ENCODE measurements around the gene PRKAR1B. TPM values are rescaled to one million over a fixed set of nuclear protein-coding genes. Genes with fewer than 3 reads are reported as not detected.

PRKAR1B gene
- polyA plus RNA-seq, 1 of the 3 experiments (the other 2 are of a cell fraction), result 63.7 TPM

DNA sequence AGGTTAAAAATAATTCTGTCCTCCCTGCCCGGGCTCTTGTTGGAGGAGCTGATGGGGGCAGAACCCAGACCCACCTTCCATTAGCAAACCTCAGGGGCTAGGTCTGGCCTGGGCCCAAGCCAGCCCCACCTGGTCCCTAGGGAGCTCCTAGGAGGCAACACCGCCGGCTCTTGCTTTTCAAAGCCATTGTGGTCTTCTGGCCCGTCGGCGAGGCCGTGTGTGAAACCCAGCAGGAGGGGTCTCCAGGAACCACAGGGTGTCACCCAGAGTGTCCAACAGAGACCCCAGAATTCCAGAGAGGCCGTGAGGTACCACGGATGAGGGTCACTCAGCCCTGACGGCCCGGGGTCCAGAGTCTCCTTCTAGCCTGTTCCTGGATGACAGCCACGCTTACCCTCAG is 190.8 kb downstream of the PRKAR1B start:
- TF ChIP-seq NFIC (IDR thresholded peaks at IDR 0.05; ENCODE audit: borderline replicate concordance) (no peak), ELF1 (IDR thresholded peaks at IDR 0.05) (no peak), GABPA (IDR thresholded peaks at IDR 0.05; ENCODE audit: low read depth) (no peak), RXRA (IDR thresholded peaks at IDR 0.05; ENCODE audit: borderline replicate concordance, low read depth) (no peak), TEAD4 (IDR thresholded peaks at IDR 0.05; ENCODE audit: borderline replicate concordance, insufficient read depth) (no peak), FOXJ3 (CRISPR knock-in tag; IDR thresholded peaks at IDR 0.05) (no peak), CTCF (IDR thresholded peaks at IDR 0.05) (no peak), FOSL2 (IDR thresholded peaks at IDR 0.05; ENCODE audit: borderline replicate concordance, low read depth) (no peak), EZH2phosphoT487 (IDR thresholded peaks at IDR 0.05; ENCODE audit: borderline replicate concordance, low read depth) (no peak), SIN3A (IDR thresholded peaks at IDR 0.05; ENCODE audit: borderline replicate concordance, low read depth, low read length) (no peak), POLR2AphosphoS5 (IDR thresholded peaks at IDR 0.05; ENCODE audit: low read depth, low read length) (no peak), CHD2 (IDR thresholded peaks at IDR 0.05; ENCODE audit: low read length, partially characterized antibody) (no peak), FOXM1 (IDR thresholded peaks at IDR 0.05; ENCODE audit: low read depth) (no peak), RFX5 (IDR thresholded peaks at IDR 0.05; ENCODE audit: low read length) (no peak)
- TF ChIP-seq, protein P1, sequence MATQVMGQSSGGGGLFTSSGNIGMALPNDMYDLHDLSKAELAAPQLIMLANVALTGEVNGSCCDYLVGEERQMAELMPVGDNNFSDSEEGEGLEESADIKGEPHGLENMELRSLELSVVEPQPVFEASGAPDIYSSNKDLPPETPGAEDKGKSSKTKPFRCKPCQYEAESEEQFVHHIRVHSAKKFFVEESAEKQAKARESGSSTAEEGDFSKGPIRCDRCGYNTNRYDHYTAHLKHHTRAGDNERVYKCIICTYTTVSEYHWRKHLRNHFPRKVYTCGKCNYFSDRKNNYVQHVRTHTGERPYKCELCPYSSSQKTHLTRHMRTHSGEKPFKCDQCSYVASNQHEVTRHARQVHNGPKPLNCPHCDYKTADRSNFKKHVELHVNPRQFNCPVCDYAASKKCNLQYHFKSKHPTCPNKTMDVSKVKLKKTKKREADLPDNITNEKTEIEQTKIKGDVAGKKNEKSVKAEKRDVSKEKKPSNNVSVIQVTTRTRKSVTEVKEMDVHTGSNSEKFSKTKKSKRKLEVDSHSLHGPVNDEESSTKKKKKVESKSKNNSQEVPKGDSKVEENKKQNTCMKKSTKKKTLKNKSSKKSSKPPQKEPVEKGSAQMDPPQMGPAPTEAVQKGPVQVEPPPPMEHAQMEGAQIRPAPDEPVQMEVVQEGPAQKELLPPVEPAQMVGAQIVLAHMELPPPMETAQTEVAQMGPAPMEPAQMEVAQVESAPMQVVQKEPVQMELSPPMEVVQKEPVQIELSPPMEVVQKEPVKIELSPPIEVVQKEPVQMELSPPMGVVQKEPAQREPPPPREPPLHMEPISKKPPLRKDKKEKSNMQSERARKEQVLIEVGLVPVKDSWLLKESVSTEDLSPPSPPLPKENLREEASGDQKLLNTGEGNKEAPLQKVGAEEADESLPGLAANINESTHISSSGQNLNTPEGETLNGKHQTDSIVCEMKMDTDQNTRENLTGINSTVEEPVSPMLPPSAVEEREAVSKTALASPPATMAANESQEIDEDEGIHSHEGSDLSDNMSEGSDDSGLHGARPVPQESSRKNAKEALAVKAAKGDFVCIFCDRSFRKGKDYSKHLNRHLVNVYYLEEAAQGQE (IDR thresholded peaks at IDR 0.05; ENCODE audit: low read depth, low read length), result no peak
- TF ChIP-seq, protein P2, sequence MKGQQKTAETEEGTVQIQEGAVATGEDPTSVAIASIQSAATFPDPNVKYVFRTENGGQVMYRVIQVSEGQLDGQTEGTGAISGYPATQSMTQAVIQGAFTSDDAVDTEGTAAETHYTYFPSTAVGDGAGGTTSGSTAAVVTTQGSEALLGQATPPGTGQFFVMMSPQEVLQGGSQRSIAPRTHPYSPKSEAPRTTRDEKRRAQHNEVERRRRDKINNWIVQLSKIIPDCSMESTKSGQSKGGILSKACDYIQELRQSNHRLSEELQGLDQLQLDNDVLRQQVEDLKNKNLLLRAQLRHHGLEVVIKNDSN (IDR thresholded peaks at IDR 0.05; ENCODE audit: borderline replicate concordance, low read depth), result no peak
- CTCF ChIA-PET, result interaction anchor here (0.8 to 1.6 kb wide), 2 partner anchors 16 to 214 kb away, joined by 3 to 4 read pairs; no protein-coding TSS in a partner anchor

More for the DNA sequence above, 190.8 kb downstream of the PRKAR1B start:
- H3K9me2 ChIP-seq, result no peaks in the 10 kb centered on the region
- H3K4me3 ChIP-seq (ENCODE audit: low read depth in 2 of 2, low read length in 1 of 2), result no peak overlapping the region
- H4K20me1 ChIP-seq (ENCODE audit: insufficient read depth), result no peaks in the 10 kb centered on the region
- no peaks in the 10 kb centered on the region for H3K36me3 ChIP-seq (replicated peaks in 1 of 2; ENCODE audit: control insufficient read depth in 1 of 2, insufficient read depth in 2 of 2, low read length in 1 of 2)
- POLR2A ChIA-PET, result no interaction called here
- no peaks in the 10 kb centered on the region for H3K79me2 ChIP-seq (ENCODE audit: insufficient read depth)
- H3F3A ChIP-seq (replicated peaks; ENCODE audit: insufficient read depth), result no peaks in the 10 kb centered on the region
- no peak for DNase-seq
- 93% methylated on average over 12 of the region's 12 CpGs for WGBS (ENCODE audit: low lambda C conversion rate)
- peaks cover 5 to 24% of the 10 kb centered on the region in 2 experiments; a peak in 3 of 4 replicates for H3K4me1 ChIP-seq (ENCODE audit: control insufficient read depth in 1 of 2, insufficient read depth in 2 of 2, low read depth in 1 of 2, low read length in 1 of 2)
- no peaks in the 10 kb centered on the region for H3K9me3 ChIP-seq
- no peak overlapping the region for H2AFZ ChIP-seq (ENCODE audit: low read depth)
- H3K4me2 ChIP-seq, result no peak overlapping the region
- H3K27me3 ChIP-seq (ENCODE audit: insufficient read depth), result no peaks in the 10 kb centered on the region
- H3K9ac ChIP-seq, result no peak overlapping the region
- H3K27ac ChIP-seq (ENCODE audit: low read depth in 2 of 2, low read length in 1 of 2), result no peak overlapping the region
